Fibroblast of upper back skin (primary cell): ENCODE data around the gene GZMA.
"Not testable (repeated sequence)": the region's sequence is repeated elsewhere in the genome, so short reads cannot be mapped to it uniquely, and the experiment has no call there.

Experiments
- DNase-seq: peaks from one replicate; pipeline ENCODE4 v3.0.0-alpha.2; 2013

The GZMA gene

GRCh38 chr5:55102348-55102747, at the start of gene GZMA:
TSS of gene GZMA (plus strand) at chr5:55102646. CDS start at chr5:55102683, 37 bp downstream.
- peak; percentile 42 for DNase-seq

- DNase-seq = no peak
Measured at GRCh38 chr5:55055183-55055582, 47.3 kb upstream of the GZMA start.

GRCh38 chr5:55062039-55062779, 40.2 kb upstream of the GZMA start:
- DNase-seq = no peak

GRCh38 chr5:55063220-55063863, 39.1 kb upstream of the GZMA start:
- DNase-seq = peak; percentile 77

- peak; percentile 30 for DNase-seq
Measured at GRCh38 chr5:55063899-55064298, 38.5 kb upstream of the GZMA start.

- DNase-seq = no peak
Measured at GRCh38 chr5:55064523-55064922, 37.9 kb upstream of the GZMA start.

GRCh38 chr5:55066277-55066676, 36.2 kb upstream of the GZMA start:
- no peak for DNase-seq

- no peak for DNase-seq
Measured at GRCh38 chr5:55070968-55071367, 31.5 kb upstream of the GZMA start.

- DNase-seq = no peak
Measured at GRCh38 chr5:55071413-55071812, 31.0 kb upstream of the GZMA start.

- DNase-seq = no peak
Measured at GRCh38 chr5:55072666-55073065, 29.8 kb upstream of the GZMA start.

GRCh38 chr5:55073211-55073610, 29.2 kb upstream of the GZMA start:
- no peak for DNase-seq

GRCh38 chr5:55081541-55081940, 20.9 kb upstream of the GZMA start:
- no peak for DNase-seq

GRCh38 chr5:55089301-55089700, 13.1 kb upstream of the GZMA start:
- DNase-seq = not testable (repeated sequence)

- not testable (repeated sequence) for DNase-seq
Measured at GRCh38 chr5:55091011-55091410, 11.4 kb upstream of the GZMA start.

GRCh38 chr5:55096182-55096581, 6.3 kb upstream of the GZMA start:
- no peak for DNase-seq

- DNase-seq = no peak
Measured at GRCh38 chr5:55096861-55097260, 5.6 kb upstream of the GZMA start.

GRCh38 chr5:55101148-55101547, 1.3 kb upstream of the GZMA start:
- not testable (repeated sequence) for DNase-seq

- no peak for DNase-seq
Measured at GRCh38 chr5:55101556-55102276, 730 bp upstream of the GZMA start.

GRCh38 chr5:55104036-55104772, 1.8 kb downstream of the GZMA start:
- DNase-seq = peak; percentile 5

GRCh38 chr5:55104946-55105701, 2.7 kb downstream of the GZMA start:
- DNase-seq = no peak

GRCh38 chr5:55105976-55106375, 3.5 kb downstream of the GZMA start:
- not testable (repeated sequence) for DNase-seq

GRCh38 chr5:55108661-55109060, 6.2 kb downstream of the GZMA start:
- peak; percentile 47 for DNase-seq
